ENCODE data around the gene DNAJC3.
"Not testable (repeated sequence)": the region's sequence is repeated elsewhere in the genome, so short reads cannot be mapped to it uniquely, and the experiment has no call there.

DNAJC3 gene

GRCh38 chr13:95784900-95785290 is 108.0 kb downstream of the DNAJC3 start:
- Histone ChIP-seq H3K4me2 (ENCODE audit: low read length) (no peak overlapping the region), H3K27ac (ENCODE audit: low read length) (no peak overlapping the region), H3K27me3 (ENCODE audit: low read depth, low read length) (no peaks in the 10 kb centered on the region), H3K36me3 (replicated peaks; ENCODE audit: low read depth, low read length) (peaks cover 37% of the 10 kb centered on the region), H3K4me1 (ENCODE audit: low read length) (no peaks in the 10 kb centered on the region), H3K9ac (ENCODE audit: low read length) (no peak overlapping the region), H3K9me3 (ENCODE audit: insufficient read depth, low read length) (no peaks in the 10 kb centered on the region), H2AFZ (ENCODE audit: low read depth, low read length) (no peak overlapping the region), H3K4me3 (ENCODE audit: low read length) (no peak overlapping the region), H3K79me2 (ENCODE audit: low read length) (0 out of 2 replicates have a peak, but pooled peaks cover 6% of the 10 kb centered on the region), H4K20me1 (ENCODE audit: insufficient read depth, low read length) (0 out of 2 replicates have a peak, but pooled peaks cover 7% of the 10 kb centered on the region)
- TF ChIP-seq EZH2phosphoT487 (IDR thresholded peaks at IDR 0.05; ENCODE audit: low read depth): no peak
- TF ChIP-seq, protein P1, sequence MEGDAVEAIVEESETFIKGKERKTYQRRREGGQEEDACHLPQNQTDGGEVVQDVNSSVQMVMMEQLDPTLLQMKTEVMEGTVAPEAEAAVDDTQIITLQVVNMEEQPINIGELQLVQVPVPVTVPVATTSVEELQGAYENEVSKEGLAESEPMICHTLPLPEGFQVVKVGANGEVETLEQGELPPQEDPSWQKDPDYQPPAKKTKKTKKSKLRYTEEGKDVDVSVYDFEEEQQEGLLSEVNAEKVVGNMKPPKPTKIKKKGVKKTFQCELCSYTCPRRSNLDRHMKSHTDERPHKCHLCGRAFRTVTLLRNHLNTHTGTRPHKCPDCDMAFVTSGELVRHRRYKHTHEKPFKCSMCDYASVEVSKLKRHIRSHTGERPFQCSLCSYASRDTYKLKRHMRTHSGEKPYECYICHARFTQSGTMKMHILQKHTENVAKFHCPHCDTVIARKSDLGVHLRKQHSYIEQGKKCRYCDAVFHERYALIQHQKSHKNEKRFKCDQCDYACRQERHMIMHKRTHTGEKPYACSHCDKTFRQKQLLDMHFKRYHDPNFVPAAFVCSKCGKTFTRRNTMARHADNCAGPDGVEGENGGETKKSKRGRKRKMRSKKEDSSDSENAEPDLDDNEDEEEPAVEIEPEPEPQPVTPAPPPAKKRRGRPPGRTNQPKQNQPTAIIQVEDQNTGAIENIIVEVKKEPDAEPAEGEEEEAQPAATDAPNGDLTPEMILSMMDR (IDR thresholded peaks at IDR 0.05; ENCODE audit: low read depth, low read length): no peak

GRCh38 chr13:95787356-95788099 is 110.6 kb downstream of the DNAJC3 start:
- no peaks in the 10 kb centered on the region for H3K27me3 ChIP-seq (ENCODE audit: low read depth, low read length)
- H3K9me3 ChIP-seq (ENCODE audit: insufficient read depth, low read length): no peaks in the 10 kb centered on the region
- no peak overlapping the region for H3K27ac ChIP-seq (ENCODE audit: low read length)
- H3K4me1 ChIP-seq (ENCODE audit: low read length): no peaks in the 10 kb centered on the region
- no peak overlapping the region for H3K4me3 ChIP-seq (ENCODE audit: low read length)
- no peaks in the 10 kb centered on the region for H3K79me2 ChIP-seq (ENCODE audit: low read length)
- H3K36me3 ChIP-seq (replicated peaks; ENCODE audit: low read depth, low read length): peaks cover 46% of the 10 kb centered on the region
- no peak overlapping the region for H2AFZ ChIP-seq (ENCODE audit: low read depth, low read length)
- no peaks in the 10 kb centered on the region for H4K20me1 ChIP-seq (ENCODE audit: insufficient read depth, low read length)
- no peak overlapping the region for H3K9ac ChIP-seq (ENCODE audit: low read length)
- TF ChIP-seq EZH2phosphoT487 (IDR thresholded peaks at IDR 0.05; ENCODE audit: low read depth): no peak
- TF ChIP-seq, protein P1 (IDR thresholded peaks at IDR 0.05; ENCODE audit: low read depth, low read length): no peak
- H3K4me2 ChIP-seq (ENCODE audit: low read length): no peak overlapping the region

GRCh38 chr13:95788100-95788463 is 111.1 kb downstream of the DNAJC3 start:
- no peak for TF ChIP-seq EZH2phosphoT487 (IDR thresholded peaks at IDR 0.05; ENCODE audit: low read depth)
- Histone ChIP-seq H3K36me3 (replicated peaks; ENCODE audit: low read depth, low read length) (peaks cover 52% of the 10 kb centered on the region), H4K20me1 (ENCODE audit: insufficient read depth, low read length) (no peaks in the 10 kb centered on the region), H3K27ac (ENCODE audit: low read length) (no peak overlapping the region), H3K4me1 (ENCODE audit: low read length) (no peaks in the 10 kb centered on the region), H3K79me2 (ENCODE audit: low read length) (no peaks in the 10 kb centered on the region), H2AFZ (ENCODE audit: low read depth, low read length) (no peak overlapping the region), H3K27me3 (ENCODE audit: low read depth, low read length) (no peaks in the 10 kb centered on the region), H3K9me3 (ENCODE audit: insufficient read depth, low read length) (no peaks in the 10 kb centered on the region), H3K4me3 (ENCODE audit: low read length) (no peak overlapping the region), H3K9ac (ENCODE audit: low read length) (no peak overlapping the region), H3K4me2 (ENCODE audit: low read length) (no peak overlapping the region)

- H3K27ac ChIP-seq (ENCODE audit: low read length); H3K27me3 ChIP-seq (ENCODE audit: low read depth, low read length); H3K4me1 ChIP-seq (ENCODE audit: low read length); H3K4me3 ChIP-seq (ENCODE audit: low read length); H3K4me2 ChIP-seq (ENCODE audit: low read length); H3K9ac ChIP-seq (ENCODE audit: low read length); H3K79me2 ChIP-seq (ENCODE audit: low read length); H2AFZ ChIP-seq (ENCODE audit: low read depth, low read length); H3K9me3 ChIP-seq (ENCODE audit: insufficient read depth, low read length); H4K20me1 ChIP-seq (ENCODE audit: insufficient read depth, low read length): not testable (repeated sequence)
- peaks cover 58% of the 10 kb centered on the region for H3K36me3 ChIP-seq (replicated peaks; ENCODE audit: low read depth, low read length)
These were observed 112.4 kb downstream of the DNAJC3 start for GRCh38 chr13:95789315-95789714.

DNA sequence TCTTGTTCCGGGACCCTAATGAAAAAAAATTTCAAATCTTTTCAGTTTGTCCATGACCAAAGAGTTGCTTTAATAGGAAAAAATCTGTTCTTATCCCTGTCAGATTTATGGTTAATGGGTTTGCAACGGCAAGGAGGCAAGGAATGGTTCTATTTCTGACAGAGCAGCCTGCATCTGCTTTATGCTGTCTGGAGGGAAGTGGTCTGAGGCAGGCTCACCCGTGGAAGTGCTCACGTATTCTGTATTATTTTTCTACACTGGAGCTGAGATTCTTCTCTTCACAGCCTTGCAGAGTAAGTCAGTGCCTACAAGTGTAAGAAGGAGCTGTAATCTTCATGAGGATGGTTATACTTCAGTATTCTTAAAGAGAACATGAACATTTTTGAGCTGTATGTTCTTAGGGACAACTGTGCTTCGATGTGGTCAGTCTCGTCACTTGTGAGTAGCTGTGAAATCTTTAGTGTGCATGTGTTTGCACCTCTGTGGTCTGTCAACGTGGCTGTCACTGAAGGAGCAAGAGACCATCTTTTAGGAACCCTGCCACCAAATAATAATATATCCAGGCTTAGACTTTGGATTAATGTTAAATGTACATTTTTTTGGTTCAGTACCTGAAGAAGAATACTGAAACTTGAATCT is 114.3 kb downstream of the DNAJC3 start:
- no peaks in the 10 kb centered on the region for H4K20me1 ChIP-seq (ENCODE audit: insufficient read depth, low read length)
- H3K9ac ChIP-seq (ENCODE audit: low read length): no peak overlapping the region
- TF ChIP-seq EZH2phosphoT487 (IDR thresholded peaks at IDR 0.05; ENCODE audit: low read depth): no peak
- TF ChIP-seq, protein P1 (IDR thresholded peaks at IDR 0.05; ENCODE audit: low read depth, low read length): no peak
- H2AFZ ChIP-seq (ENCODE audit: low read depth, low read length): no peak overlapping the region
- no peak overlapping the region for H3K4me2 ChIP-seq (ENCODE audit: low read length)
- no peak overlapping the region for H3K27ac ChIP-seq (ENCODE audit: low read length)
- H3K27me3 ChIP-seq (ENCODE audit: low read depth, low read length): no peaks in the 10 kb centered on the region
- H3K36me3 ChIP-seq (replicated peaks; ENCODE audit: low read depth, low read length): peaks cover 52% of the 10 kb centered on the region
- H3K9me3 ChIP-seq (ENCODE audit: insufficient read depth, low read length): no peaks in the 10 kb centered on the region
- no peak overlapping the region for H3K4me3 ChIP-seq (ENCODE audit: low read length)
- no peaks in the 10 kb centered on the region for H3K4me1 ChIP-seq (ENCODE audit: low read length)
- H3K79me2 ChIP-seq (ENCODE audit: low read length): no peaks in the 10 kb centered on the region

Data from OCI-LY3 (cell line).